K562 (cell line): ENCODE measurements around the gene PPM1M. TPM values are rescaled to one million over a fixed set of nuclear protein-coding genes. Genes with fewer than 3 reads are reported as not detected.

ENCODE experiments used
- DPF2 ChIP-seq: fragments of 450-650 bp; IDR thresholded peaks from 2 replicates; pipeline ENCODE4 v1.6.1; 2016
- KAT7 ChIP-seq: sonication (generic); formaldehyde crosslinking; IDR thresholded peaks from 2 replicates; pipeline ENCODE4 v1.8.0; 2022; ENCODE audit warnings: missing genetic modification reagents, mild to moderate bottlenecking, borderline replicate concordance
- MECOM ChIP-seq: fragments of 250-450 bp; sonication (Bioruptor Pico); IDR thresholded peaks from 2 replicates; pipeline ENCODE4 v1.8.0; 2022; ENCODE audit warnings: inconsistent platforms
- RCOR1 ChIP-seq, 2 experiments: IDR thresholded peaks; 2 replicates each; pipeline ENCODE4 v1.6.1; 2012; ENCODE audit warnings: low read depth in 2 of 2, low read length in 2 of 2, borderline replicate concordance in 1 of 2, improper control_type of control experiment in 1 of 2
- TBP ChIP-seq: optimal IDR thresholded peaks from 2 replicates; pipeline ENCODE3; 2011; ENCODE audit warnings: low read depth, low read length, improper control_type of control experiment
- polyA plus RNA-seq, 8 experiments: library from polyadenylated mRNA; depleted of rRNA in 4 of 8; stranded (reverse) in 5 of 8; unstranded in 3 of 8; fragments of >200 nt; fragmentation: Nextera tagmentation in 2 of 8; fragmentation: Illumina TruSeq in 1 of 8; extraction: Ambion mirVana in 2 of 8; extraction: Trizol in 1 of 8; gene quantifications; 2 replicates each; pipeline versions ENCODE4 v1.2.1 to v1.2.3, GENCODE V29; 2011 to 2014; ENCODE audit warnings: inconsistent platforms in 1 of 8, missing spikeins in 1 of 8
- total RNA-seq, 7 experiments: library from RNA; depleted of rRNA in 6 of 7; stranded (reverse); fragments of >200 nt in 6 of 7; fragmentation: Illumina TruSeq in 2 of 7; extraction: Trizol in 2 of 7; gene quantifications; 2 replicates each; pipeline versions ENCODE4 v1.2.1 to v1.2.3, GENCODE V29; 2011 to 2021; ENCODE audit warnings: low replicate concordance in 1 of 7
- TF ChIP-seq, protein P1 (sequence below): fragments of 250-450 bp; sonication (Bioruptor Pico); IDR thresholded peaks from 2 replicates; pipeline ENCODE4 v1.4.0; 2020
- TF ChIP-seq, protein P2 (sequence below): sonication (generic); formaldehyde crosslinking; IDR thresholded peaks from 2 replicates; pipeline ENCODE4 v1.8.0; 2022; ENCODE audit warnings: mild to moderate bottlenecking, missing genetic modification reagents

PPM1M gene
- total and polyA plus RNA-seq, 9 of the 15 experiments (the other 6 are each of a cell fraction or from before 2014, with no cell fraction given) = 1.4 to 9.2 (median 4.4) TPM

DNA sequence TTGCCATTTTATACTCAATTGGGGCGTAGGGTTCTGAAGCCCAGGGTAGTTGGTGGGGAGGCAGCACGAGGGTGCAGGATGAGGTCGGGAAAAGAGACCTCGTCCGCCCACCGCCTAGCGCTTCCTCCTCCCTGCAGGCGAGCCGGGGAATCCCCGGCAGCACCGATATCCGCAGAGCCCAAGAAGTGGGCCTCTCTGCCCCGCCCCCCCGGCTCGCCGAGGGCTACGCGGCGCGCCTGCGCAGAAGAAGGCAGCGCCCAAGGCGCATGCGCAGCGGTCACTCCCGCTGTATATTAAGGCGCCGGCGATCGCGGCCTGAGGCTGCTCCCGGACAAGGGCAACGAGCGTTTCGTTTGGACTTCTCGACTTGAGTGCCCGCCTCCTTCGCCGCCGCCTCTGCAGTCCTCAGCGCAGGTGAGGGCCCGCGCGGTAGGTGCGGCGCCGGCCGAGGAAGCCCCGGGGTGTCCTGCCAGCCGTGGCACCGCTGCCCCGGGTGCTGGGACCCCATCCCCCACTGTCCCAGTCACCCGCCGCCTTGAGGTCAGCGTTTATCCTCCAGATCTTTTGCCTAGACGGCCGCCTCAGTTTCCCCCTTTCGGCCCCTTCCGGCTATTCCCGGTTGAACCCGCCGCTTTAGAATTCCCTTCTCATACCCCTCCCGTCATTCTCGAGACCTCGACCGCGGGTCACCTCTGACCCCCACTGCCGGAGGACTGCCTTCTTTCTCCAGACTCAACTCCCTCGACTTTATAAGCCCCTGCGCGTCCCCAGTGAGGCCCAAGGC lies 47.5 kb upstream of the PPM1M start, which contains the start of gene ALAS1 (continued):
- TF ChIP-seq, protein P1, sequence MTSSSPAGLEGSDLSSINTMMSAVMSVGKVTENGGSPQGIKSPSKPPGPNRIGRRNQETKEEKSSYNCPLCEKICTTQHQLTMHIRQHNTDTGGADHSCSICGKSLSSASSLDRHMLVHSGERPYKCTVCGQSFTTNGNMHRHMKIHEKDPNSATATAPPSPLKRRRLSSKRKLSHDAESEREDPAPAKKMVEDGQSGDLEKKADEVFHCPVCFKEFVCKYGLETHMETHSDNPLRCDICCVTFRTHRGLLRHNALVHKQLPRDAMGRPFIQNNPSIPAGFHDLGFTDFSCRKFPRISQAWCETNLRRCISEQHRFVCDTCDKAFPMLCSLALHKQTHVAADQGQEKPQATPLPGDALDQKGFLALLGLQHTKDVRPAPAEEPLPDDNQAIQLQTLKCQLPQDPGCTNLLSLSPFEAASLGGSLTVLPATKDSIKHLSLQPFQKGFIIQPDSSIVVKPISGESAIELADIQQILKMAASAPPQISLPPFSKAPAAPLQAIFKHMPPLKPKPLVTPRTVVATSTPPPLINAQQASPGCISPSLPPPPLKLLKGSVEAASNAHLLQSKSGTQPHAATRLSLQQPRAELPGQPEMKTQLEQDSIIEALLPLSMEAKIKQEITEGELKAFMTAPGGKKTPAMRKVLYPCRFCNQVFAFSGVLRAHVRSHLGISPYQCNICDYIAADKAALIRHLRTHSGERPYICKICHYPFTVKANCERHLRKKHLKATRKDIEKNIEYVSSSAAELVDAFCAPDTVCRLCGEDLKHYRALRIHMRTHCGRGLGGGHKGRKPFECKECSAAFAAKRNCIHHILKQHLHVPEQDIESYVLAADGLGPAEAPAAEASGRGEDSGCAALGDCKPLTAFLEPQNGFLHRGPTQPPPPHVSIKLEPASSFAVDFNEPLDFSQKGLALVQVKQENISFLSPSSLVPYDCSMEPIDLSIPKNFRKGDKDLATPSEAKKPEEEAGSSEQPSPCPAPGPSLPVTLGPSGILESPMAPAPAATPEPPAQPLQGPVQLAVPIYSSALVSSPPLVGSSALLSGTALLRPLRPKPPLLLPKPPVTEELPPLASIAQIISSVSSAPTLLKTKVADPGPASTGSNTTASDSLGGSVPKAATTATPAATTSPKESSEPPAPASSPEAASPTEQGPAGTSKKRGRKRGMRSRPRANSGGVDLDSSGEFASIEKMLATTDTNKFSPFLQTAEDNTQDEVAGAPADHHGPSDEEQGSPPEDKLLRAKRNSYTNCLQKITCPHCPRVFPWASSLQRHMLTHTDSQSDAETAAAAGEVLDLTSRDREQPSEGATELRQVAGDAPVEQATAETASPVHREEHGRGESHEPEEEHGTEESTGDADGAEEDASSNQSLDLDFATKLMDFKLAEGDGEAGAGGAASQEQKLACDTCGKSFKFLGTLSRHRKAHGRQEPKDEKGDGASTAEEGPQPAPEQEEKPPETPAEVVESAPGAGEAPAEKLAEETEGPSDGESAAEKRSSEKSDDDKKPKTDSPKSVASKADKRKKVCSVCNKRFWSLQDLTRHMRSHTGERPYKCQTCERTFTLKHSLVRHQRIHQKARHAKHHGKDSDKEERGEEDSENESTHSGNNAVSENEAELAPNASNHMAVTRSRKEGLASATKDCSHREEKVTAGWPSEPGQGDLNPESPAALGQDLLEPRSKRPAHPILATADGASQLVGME (CRISPR knock-in tag) = no peak
- TF ChIP-seq, protein P2, sequence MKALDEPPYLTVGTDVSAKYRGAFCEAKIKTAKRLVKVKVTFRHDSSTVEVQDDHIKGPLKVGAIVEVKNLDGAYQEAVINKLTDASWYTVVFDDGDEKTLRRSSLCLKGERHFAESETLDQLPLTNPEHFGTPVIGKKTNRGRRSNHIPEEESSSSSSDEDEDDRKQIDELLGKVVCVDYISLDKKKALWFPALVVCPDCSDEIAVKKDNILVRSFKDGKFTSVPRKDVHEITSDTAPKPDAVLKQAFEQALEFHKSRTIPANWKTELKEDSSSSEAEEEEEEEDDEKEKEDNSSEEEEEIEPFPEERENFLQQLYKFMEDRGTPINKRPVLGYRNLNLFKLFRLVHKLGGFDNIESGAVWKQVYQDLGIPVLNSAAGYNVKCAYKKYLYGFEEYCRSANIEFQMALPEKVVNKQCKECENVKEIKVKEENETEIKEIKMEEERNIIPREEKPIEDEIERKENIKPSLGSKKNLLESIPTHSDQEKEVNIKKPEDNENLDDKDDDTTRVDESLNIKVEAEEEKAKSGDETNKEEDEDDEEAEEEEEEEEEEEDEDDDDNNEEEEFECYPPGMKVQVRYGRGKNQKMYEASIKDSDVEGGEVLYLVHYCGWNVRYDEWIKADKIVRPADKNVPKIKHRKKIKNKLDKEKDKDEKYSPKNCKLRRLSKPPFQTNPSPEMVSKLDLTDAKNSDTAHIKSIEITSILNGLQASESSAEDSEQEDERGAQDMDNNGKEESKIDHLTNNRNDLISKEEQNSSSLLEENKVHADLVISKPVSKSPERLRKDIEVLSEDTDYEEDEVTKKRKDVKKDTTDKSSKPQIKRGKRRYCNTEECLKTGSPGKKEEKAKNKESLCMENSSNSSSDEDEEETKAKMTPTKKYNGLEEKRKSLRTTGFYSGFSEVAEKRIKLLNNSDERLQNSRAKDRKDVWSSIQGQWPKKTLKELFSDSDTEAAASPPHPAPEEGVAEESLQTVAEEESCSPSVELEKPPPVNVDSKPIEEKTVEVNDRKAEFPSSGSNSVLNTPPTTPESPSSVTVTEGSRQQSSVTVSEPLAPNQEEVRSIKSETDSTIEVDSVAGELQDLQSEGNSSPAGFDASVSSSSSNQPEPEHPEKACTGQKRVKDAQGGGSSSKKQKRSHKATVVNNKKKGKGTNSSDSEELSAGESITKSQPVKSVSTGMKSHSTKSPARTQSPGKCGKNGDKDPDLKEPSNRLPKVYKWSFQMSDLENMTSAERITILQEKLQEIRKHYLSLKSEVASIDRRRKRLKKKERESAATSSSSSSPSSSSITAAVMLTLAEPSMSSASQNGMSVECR (CRISPR knock-in tag) = no peak
- TF ChIP-seq DPF2 = no peak
- TF ChIP-seq MECOM (CRISPR knock-in tag) = no peak
- 0 out of 2 replicates have a peak, but pooled peaks have one; percentile 6 for TF ChIP-seq KAT7 (CRISPR knock-in tag)
- 0 out of 4 replicates have a peak, but pooled peaks of 1 of the 2 experiments have one; percentile 3 for TF ChIP-seq RCOR1 (IDR thresholded peaks at IDR 0.05; ENCODE audit: borderline replicate concordance in 1 of 2, low read depth in 2 of 2, low read length in 2 of 2)
- peak; percentile 94 for TF ChIP-seq TBP
